ENCODE measurements around the gene GDI1.

DNA sequence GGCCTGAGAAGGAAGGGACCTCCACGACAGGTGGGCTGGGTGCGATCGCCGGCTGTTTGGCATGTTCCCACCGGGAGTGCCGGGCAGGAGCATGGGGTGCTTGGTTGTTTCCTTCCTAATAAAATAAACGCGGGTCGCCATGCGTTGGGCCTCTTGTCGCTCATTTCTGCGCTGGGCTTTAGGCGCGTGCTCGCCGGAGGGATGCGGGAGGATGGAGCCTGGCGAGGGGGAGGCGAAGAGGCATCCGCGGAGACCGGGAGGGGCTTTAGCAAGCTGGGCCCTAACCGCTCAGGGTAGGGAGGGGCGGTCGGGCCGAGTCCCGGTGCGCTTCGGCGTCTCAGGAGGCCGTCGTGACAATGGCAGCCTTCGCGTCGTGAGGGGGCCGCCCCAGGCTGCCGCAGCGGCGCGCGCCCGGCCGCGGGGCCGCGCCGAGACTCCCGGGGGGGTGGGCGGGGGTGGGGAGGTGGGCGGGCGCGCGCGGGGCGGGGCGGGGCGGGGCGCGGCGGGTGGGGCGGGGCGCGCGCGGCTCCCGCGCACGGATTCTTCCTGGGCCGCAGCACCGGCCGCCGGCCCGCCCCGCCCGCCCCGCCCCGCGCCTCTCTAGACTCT is 476 bp upstream of the GDI1 start:
- TF ChIP-seq, protein P1, sequence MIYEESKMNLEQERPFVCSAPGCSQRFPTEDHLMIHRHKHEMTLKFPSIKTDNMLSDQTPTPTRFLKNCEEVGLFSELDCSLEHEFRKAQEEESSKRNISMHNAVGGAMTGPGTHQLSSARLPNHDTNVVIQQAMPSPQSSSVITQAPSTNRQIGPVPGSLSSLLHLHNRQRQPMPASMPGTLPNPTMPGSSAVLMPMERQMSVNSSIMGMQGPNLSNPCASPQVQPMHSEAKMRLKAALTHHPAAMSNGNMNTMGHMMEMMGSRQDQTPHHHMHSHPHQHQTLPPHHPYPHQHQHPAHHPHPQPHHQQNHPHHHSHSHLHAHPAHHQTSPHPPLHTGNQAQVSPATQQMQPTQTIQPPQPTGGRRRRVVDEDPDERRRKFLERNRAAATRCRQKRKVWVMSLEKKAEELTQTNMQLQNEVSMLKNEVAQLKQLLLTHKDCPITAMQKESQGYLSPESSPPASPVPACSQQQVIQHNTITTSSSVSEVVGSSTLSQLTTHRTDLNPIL (CRISPR knock-in tag; IDR thresholded peaks at IDR 0.05; ENCODE audit: low read depth), result no peak
- no peak for TF ChIP-seq ZC3H10 (CRISPR knock-in tag; IDR thresholded peaks at IDR 0.05)
- no peak for TF ChIP-seq PATZ1 (CRISPR knock-in tag; IDR thresholded peaks at IDR 0.05; ENCODE audit: borderline replicate concordance)
- no peak for TF ChIP-seq ARNTL (CRISPR knock-in tag; IDR thresholded peaks at IDR 0.05; ENCODE audit: borderline replicate concordance, low read depth)
- no peak for TF ChIP-seq ZFP3 (CRISPR knock-in tag; IDR thresholded peaks at IDR 0.05)

Measured in SK-N-SH treated with all-trans-retinoic acid at 6 μM for 48 hours (cell line).